NK-92 (cell line): ENCODE data around the gene AFF1.
"Not testable (repeated sequence)": the region's sequence is repeated elsewhere in the genome, so short reads cannot be mapped to it uniquely, and the experiment has no call there.

ENCODE experiments used
- DNase-seq: peaks from one replicate; lab custom pipeline; 2025; ENCODE audit not compliant: unreplicated experiment; lab: John Stamatoyannopoulos, UW

Gene AFF1

DNA sequence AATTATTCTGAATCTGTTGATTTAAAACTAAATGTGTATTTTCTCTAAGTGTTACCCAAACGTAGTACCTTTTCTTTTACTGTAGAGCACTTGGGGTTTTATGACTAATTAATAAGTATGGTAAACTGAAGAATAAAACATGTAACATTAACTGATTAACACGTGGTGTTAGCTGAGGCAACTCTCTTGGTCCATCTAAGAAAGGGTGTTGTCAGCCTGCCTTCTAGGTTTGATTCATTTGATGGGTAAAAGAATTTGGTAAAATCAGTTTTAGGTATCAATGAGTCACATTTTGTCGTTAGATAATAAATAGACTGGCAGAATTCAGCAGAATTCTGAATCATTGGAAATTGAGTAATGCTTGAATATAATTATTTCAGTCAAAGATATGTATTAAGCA, 99.7 kb downstream of the AFF1 start:
- no peak for DNase-seq

DNA sequence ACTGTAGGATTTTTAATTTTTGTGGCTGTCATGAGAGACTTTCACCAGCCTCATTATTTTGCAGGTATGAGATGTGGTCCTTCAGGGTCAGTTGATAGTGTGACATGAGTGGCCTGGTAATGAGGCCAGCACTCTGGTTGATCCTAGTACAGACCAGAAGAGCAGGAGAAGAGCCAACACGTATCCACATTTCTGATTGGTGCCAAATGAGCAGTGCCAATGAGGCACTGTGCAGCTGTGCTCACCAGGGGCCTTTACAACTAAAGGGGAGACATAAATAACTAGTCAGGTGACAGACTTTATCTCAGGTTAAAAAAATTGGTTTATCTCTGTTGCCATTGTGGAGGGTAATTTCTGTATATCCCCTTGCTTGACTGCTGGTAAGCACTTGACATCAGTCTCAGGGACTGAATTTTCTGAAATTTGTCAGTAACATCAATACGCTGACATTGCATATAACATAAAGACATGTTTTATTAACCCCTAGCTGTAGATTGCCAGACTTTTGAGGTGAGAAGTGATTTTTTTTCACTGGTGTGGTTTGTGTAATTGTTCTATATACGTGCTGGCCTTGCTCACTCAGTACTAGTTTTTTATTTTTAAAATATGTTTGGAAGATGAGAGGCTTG, 101.2 kb downstream of the AFF1 start:
- DNase-seq: no peak

- DNase-seq: no peak
Measured at GRCh38 chr4:87036713-87037112, 101.9 kb downstream of the AFF1 start.

DNA sequence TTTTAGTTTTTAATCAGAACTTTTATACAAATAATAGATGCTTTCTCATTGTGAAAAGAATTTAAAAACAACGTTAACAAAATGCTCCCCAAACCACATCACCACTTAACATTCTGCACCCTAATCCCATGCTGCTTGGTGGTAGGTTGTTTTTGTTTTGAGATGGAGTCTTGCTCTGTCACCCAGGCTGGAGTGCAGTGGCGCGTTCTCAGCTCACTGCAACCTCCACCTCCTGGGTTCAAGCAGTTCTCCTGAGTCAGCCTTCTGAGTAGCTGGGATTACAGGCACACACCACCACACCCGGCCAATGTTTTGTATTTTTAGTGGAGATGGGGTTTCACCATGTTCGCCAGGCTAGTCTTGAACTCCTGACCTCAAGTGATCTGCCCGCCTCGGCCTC, 102.4 kb downstream of the AFF1 start:
- not testable (repeated sequence) for DNase-seq

DNA sequence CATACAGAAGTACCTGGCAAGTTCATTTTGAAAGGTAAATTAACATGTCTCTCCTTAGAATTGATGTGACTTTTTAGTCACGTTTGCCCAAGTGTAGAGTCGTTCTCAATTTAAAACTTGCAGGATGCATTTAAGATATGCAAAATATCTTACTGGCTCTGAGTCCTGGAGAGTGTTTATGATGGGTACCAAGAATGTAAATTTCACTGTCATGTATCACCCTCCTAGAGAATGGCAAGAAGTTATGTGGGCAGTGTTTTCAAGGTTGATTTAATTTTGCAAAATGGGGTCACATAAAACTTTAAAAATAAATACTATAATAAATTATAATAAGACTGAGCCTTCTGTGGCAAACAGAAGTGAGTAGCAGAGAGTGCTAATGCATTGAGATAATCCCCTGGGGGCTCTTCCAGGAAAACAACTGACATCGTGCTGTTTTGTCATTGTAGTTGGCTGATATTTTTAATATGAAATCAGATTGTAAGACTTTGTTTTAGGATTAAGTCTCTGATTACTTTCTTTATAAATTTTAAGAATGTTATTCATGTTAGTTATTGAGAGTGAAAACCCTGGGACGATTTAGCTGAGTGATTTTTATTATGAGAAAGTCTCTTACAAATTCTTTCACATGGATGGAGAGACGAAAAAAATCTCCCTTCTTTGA, 103.0 kb downstream of the AFF1 start:
- DNase-seq: no peak

DNA sequence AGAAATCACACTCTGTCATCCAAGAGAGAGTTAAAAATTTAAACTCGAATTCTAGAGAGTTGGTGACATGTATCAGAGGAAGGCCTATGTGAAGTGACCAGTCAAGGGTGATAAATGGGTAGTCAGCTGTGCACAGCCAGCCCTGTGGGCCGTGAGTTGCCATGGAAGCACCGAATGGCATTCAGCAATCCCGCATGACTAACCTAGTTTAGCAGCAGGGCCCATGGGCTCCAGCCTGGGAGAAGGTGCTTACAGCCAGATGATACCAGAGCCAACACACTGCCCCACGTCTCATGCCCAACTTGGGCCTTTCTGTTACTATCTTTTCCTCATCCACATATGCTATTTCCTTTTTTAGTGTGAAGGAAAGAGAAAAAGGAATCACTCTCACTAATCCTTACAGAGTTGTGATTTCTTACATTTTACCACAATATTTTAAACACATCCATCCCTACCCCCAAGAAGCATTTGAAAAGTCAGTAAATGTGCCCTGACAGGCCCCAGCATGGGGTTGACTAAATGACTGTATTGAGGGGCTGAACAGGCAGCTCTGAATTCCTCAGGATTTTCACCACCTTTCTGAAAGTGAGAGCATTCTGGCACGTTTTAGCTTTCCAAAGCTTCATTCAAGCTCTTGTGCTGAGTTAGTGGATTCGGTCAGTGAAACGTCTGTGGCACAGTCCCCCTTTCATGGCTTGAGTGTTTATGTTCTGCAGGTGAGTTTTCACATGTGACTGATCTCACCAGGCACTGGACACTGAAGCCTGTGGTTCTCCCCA, 104.2 kb downstream of the AFF1 start:
- no peak for DNase-seq

- DNase-seq: no peak
Measured at GRCh38 chr4:87041141-87041540, 106.3 kb downstream of the AFF1 start.

- no peak for DNase-seq
Measured at GRCh38 chr4:87042221-87042620, 107.4 kb downstream of the AFF1 start.

GRCh38 chr4:87042986-87043820, 108.4 kb downstream of the AFF1 start:
- DNase-seq: no peak

DNA sequence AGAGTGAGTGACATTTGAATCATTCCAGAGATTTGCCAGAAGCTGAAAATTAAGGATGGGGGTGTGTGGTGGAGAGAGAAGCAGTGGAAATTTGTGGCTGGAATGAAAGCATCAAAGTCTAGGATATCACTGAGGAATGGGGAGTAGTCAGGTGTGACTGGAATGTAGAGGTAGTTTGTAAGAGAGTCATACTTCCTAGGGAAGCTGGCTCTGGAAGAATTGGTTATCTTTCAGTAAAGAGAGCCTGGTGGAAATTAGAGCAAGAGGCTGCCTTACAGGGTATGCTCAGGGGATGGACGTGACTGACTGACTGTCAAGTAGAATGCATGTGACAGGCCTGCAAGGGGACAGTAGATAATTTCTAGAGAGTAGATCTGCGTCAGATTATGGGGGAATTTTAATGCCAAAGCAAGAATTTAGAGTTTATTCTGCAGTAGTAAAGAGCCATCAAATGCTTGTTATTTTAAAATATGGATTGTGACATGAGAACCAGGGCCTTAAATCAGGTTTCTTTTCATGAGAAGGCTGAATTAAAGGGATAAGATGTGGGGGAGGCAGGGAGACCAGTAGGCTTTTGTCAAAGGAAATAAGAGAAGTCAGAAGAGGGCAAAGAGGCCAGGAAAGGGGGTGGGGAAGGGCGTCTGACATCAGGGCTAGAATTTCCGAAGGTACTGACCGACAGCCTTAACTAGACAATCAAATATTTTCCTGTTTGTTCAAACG, 109.9 kb downstream of the AFF1 start:
- no peak for DNase-seq

GRCh38 chr4:87045234-87045558, 110.4 kb downstream of the AFF1 start:
- no peak for DNase-seq

DNA sequence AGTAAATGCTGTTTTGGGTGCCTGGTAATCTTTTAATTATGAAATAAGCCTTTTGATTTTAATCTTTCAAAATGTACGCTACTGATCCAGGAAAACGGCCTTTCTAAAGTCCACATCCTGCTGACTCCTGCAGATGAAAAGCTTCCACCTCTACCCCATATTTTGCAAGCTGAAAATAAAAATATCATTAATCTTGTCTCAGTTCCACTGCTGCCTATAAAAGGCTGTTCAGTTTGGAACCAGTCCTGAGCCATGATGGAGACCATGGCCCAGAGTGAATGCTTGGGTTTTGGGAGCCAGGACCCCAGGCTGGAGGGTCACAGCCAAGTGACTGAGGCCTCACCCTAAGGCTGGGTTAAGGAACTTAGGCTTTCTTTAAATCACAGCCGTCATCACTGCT, 110.8 kb downstream of the AFF1 start:
- DNase-seq: no peak

GRCh38 chr4:87046121-87046551, 111.3 kb downstream of the AFF1 start:
- DNase-seq: no peak

DNA sequence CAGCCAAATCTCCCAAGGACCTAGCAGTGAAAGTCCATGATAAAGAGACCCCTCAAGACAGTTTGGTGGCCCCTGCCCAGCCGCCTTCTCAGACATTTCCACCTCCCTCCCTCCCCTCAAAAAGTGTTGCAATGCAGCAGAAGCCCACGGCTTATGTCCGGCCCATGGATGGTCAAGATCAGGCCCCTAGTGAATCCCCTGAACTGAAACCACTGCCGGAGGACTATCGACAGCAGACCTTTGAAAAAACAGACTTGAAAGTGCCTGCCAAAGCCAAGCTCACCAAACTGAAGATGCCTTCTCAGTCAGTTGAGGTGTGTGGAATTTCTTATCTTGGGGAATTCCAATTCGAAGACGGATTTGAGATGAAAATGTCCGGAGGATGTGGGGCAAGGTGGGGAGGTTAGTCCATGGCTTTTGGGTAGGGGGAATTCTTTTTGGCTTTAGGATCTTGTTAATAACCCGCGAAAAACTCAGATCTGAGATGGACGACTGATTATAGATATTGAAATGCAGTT, 112.5 kb downstream of the AFF1 start:
- DNase-seq: no peak

GRCh38 chr4:87049508-87049907, 114.7 kb downstream of the AFF1 start:
- no peak for DNase-seq

- no peak for DNase-seq
Measured at GRCh38 chr4:87050596-87050995, 115.8 kb downstream of the AFF1 start.

GRCh38 chr4:87051121-87051713, 116.4 kb downstream of the AFF1 start:
- no peak for DNase-seq

GRCh38 chr4:87052615-87053014, 117.8 kb downstream of the AFF1 start:
- no peak for DNase-seq

DNA sequence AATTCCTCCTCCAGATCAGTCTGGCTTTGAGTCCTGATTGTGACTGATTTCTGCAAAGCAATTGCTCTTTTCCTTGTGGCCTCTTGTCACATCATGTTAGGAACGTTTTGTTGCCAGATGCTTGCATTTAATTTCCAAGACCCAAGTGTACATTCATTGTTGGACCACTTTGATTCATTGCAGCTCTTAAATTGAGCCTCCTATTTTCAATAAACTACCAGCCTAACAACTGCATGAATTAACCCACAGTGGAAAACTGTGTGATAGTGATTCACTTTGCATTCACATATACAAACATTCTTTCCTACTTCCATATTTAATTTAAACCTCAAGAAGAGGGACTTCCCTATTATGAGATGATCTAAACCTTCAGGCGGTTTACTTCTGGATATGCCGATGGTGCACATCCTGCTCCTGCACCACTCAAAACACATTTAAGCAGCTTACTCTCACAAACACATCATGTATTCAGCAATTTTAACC, 118.4 kb downstream of the AFF1 start:
- DNase-seq: no peak
